Keratinocyte (primary cell): ENCODE measurements around the gene TBC1D5. TPM values are rescaled to one million over a fixed set of nuclear protein-coding genes. Genes with fewer than 3 reads are reported as not detected.

Experiments used
- DNase-seq: peaks from one replicate; pipeline ENCODE4 v3.0.0-alpha.2; 2011; ENCODE audit warnings: low read depth, missing footprints, low spot score
- FAIRE-seq: peaks from 2 replicates; lab custom pipeline; 2011; peaks lifted over from hg19 to GRCh38; lab: Jason Lieb, UNC
- H2AFZ ChIP-seq: 2 replicates; pipeline ENCODE4 v1.6.0; 2012; ENCODE audit warnings: low read length, control low read depth, inconsistent platforms; ENCODE audit not compliant: control insufficient read depth
- H3K27ac ChIP-seq: 2 replicates; pipeline ENCODE4 v1.5.1; 2011; ENCODE audit warnings: low read length; ENCODE audit not compliant: control insufficient read depth, insufficient read depth
- H3K27me3 ChIP-seq: 3 replicates; pipeline ENCODE4 v1.6.0; 2011; ENCODE audit warnings: low read length; ENCODE audit not compliant: control insufficient read depth, insufficient read depth; ENCODE audit errors: extremely low read depth
- H3K36me3 ChIP-seq, 2 experiments: 2 replicates in 1 of 2; 3 replicates in 1 of 2; pipeline ENCODE4 v1.5.1; 2011; ENCODE audit warnings: low read length in 2 of 2, mild to moderate bottlenecking in 1 of 2; ENCODE audit not compliant: control insufficient read depth in 2 of 2, insufficient read depth in 2 of 2; ENCODE audit errors: extremely low read depth in 1 of 2
- H3K4me1 ChIP-seq: 3 replicates; pipeline ENCODE4 v1.5.1; 2011; ENCODE audit warnings: low read length; ENCODE audit not compliant: control insufficient read depth, insufficient read depth; ENCODE audit errors: extremely low read depth
- H3K4me2 ChIP-seq: 3 replicates; pipeline ENCODE4 v1.6.0; 2011; ENCODE audit warnings: low read depth, low read length; ENCODE audit not compliant: control insufficient read depth, insufficient read depth; ENCODE audit errors: extremely low read depth
- H3K4me3 ChIP-seq, 3 experiments: fragments of 200-600 bp in 1 of 3; sonication (generic) in 1 of 3; 2 replicates in 2 of 3; 3 replicates in 1 of 3; pipeline ENCODE4 v1.5.1; 2011 to 2016; ENCODE audit warnings: low read length in 3 of 3, mild to moderate bottlenecking in 3 of 3, control low read depth in 2 of 3, inconsistent platforms in 1 of 3, low read depth in 1 of 3, mixed read lengths in 1 of 3, mixed run types in 1 of 3, moderate library complexity in 1 of 3; ENCODE audit not compliant: control insufficient read depth in 2 of 3, insufficient read depth in 2 of 3; ENCODE audit errors: extremely low read depth in 1 of 3
- H3K79me2 ChIP-seq: 2 replicates; pipeline ENCODE4 v1.6.0; 2012; ENCODE audit warnings: low read length; ENCODE audit not compliant: control insufficient read depth, insufficient read depth
- H3K9ac ChIP-seq: 3 replicates; pipeline ENCODE4 v1.6.0; 2011; ENCODE audit warnings: low read length; ENCODE audit not compliant: control insufficient read depth, insufficient read depth; ENCODE audit errors: extremely low read depth
- H3K9me1 ChIP-seq: 3 replicates; pipeline ENCODE4 v1.6.0; 2011; ENCODE audit warnings: low read length; ENCODE audit not compliant: control insufficient read depth, insufficient read depth; ENCODE audit errors: extremely low read depth
- H3K9me3 ChIP-seq: 2 replicates; pipeline ENCODE4 v1.5.1; 2012; ENCODE audit warnings: low read depth, low read length; ENCODE audit not compliant: control insufficient read depth
- H4K20me1 ChIP-seq: 3 replicates; pipeline ENCODE4 v1.6.0; 2011; ENCODE audit warnings: low read length; ENCODE audit not compliant: control insufficient read depth, insufficient read depth; ENCODE audit errors: extremely low read depth
- EZH2 ChIP-seq: IDR thresholded peaks from one replicate; pipeline ENCODE4 v1.6.1; 2012; ENCODE audit warnings: inconsistent platforms, mild to moderate bottlenecking, low read length, moderate library complexity
- dilution Hi-C: fragments of 300-500 bp; cut with MboI; formaldehyde crosslinking; loops from one replicate; pipeline ENCODE4 v1.7.0; 2020; ENCODE audit warnings: low sequenced_read_pairs; ENCODE audit not compliant: extremely low pct_ligation_motif_present
- polyA plus RNA-seq, 5 experiments: library from polyadenylated mRNA; depleted of rRNA in 3 of 5; stranded (reverse) in 3 of 5; stranded (forward) in 1 of 5; unstranded in 1 of 5; fragments of >200 nt; gene quantifications; 1 replicate in 1 of 5; 2 replicates in 3 of 5; 3 replicates in 1 of 5; pipeline versions ENCODE4 v1.2.1 to v1.2.3, GENCODE V29; 2011 to 2012; ENCODE audit warnings: missing spikeins in 2 of 5, low read depth in 1 of 5, low replicate concordance in 1 of 5
- TF ChIP-seq, protein P1 (sequence below), 3 experiments: IDR thresholded peaks in 1 of 3; conservative IDR thresholded peaks in 1 of 3; optimal IDR thresholded peaks in 1 of 3; 2 replicates in 2 of 3; 3 replicates in 1 of 3; pipeline versions ENCODE3 to v1.5.1; 2011; ENCODE audit warnings: low read length in 3 of 3, mild to moderate bottlenecking in 3 of 3, moderate library complexity in 2 of 3, control low read depth in 1 of 3, inconsistent platforms in 1 of 3; ENCODE audit not compliant: insufficient read depth in 2 of 3; ENCODE audit errors: extremely low read depth in 1 of 3

TBC1D5 gene
- polyA plus RNA-seq, 1 donor (not counting 4 experiments of a cell fraction or from before 2014, with no cell fraction given): 25.8 TPM

GRCh38 chr3:17717411-17717810, 25.0 kb downstream of the TBC1D5 start:
- DNase-seq (no peak), FAIRE-seq (no peak)
- H3K4me2 ChIP-seq: no peak overlapping the region
- dilution Hi-C loops: no loop called here
- H3K9ac ChIP-seq: no peak overlapping the region
- peaks cover 4% of the 10 kb centered on the region for H3K79me2 ChIP-seq
- peaks cover 0 to 1% of the 10 kb centered on the region in 2 experiments for H3K36me3 ChIP-seq
- H3K9me1 ChIP-seq: no peaks in the 10 kb centered on the region
- H3K4me3 ChIP-seq: no peak overlapping the region
- no peak overlapping the region for H2AFZ ChIP-seq
- no peaks in the 10 kb centered on the region for H3K27me3 ChIP-seq
- H3K4me1 ChIP-seq: no peaks in the 10 kb centered on the region
- TF ChIP-seq EZH2: no peak
- TF ChIP-seq, protein P1, sequence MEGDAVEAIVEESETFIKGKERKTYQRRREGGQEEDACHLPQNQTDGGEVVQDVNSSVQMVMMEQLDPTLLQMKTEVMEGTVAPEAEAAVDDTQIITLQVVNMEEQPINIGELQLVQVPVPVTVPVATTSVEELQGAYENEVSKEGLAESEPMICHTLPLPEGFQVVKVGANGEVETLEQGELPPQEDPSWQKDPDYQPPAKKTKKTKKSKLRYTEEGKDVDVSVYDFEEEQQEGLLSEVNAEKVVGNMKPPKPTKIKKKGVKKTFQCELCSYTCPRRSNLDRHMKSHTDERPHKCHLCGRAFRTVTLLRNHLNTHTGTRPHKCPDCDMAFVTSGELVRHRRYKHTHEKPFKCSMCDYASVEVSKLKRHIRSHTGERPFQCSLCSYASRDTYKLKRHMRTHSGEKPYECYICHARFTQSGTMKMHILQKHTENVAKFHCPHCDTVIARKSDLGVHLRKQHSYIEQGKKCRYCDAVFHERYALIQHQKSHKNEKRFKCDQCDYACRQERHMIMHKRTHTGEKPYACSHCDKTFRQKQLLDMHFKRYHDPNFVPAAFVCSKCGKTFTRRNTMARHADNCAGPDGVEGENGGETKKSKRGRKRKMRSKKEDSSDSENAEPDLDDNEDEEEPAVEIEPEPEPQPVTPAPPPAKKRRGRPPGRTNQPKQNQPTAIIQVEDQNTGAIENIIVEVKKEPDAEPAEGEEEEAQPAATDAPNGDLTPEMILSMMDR (optimal IDR thresholded peaks at IDR 0.05 in 1 of 3, IDR thresholded peaks at IDR 0.05 in 1 of 3, conservative IDR thresholded peaks at IDR 0.05 in 1 of 3; ENCODE audit: extremely low read depth in 1 of 3, insufficient read depth in 2 of 3, low read length in 3 of 3): no peak
- H4K20me1 ChIP-seq: no peaks in the 10 kb centered on the region
- no peaks in the 10 kb centered on the region for H3K9me3 ChIP-seq
- H3K27ac ChIP-seq: no peak overlapping the region

GRCh38 chr3:17714473-17714872, 28.0 kb downstream of the TBC1D5 start:
- no peak overlapping the region for H3K27ac ChIP-seq
- no peak overlapping the region for H2AFZ ChIP-seq
- no peaks in the 10 kb centered on the region for H3K9me1 ChIP-seq
- peaks cover 0 to 1% of the 10 kb centered on the region in 2 experiments for H3K36me3 ChIP-seq
- no peak overlapping the region for H3K4me2 ChIP-seq
- no peaks in the 10 kb centered on the region for H3K27me3 ChIP-seq
- no peaks in the 10 kb centered on the region for H3K4me1 ChIP-seq
- FAIRE-seq (no peak), DNase-seq (no peak)
- no peak overlapping the region for H3K4me3 ChIP-seq
- TF ChIP-seq, protein P1 (optimal IDR thresholded peaks at IDR 0.05 in 1 of 3, IDR thresholded peaks at IDR 0.05 in 1 of 3, conservative IDR thresholded peaks at IDR 0.05 in 1 of 3; ENCODE audit: extremely low read depth in 1 of 3, insufficient read depth in 2 of 3, low read length in 3 of 3): no peak
- TF ChIP-seq EZH2: no peak
- H3K9ac ChIP-seq: no peak overlapping the region
- no peaks in the 10 kb centered on the region for H3K9me3 ChIP-seq
- dilution Hi-C loops: no loop called here
- H4K20me1 ChIP-seq: no peaks in the 10 kb centered on the region
- peaks cover 4% of the 10 kb centered on the region for H3K79me2 ChIP-seq
